GM18505 (cell line): Measurements from ENCODE around the gene COMTD1.

Experiments
- ATAC-seq: cut with Tn5 transposase; IDR thresholded peaks from one replicate; pipeline ENCODE4 v1.9.1; 2021; ENCODE audit not compliant: unreplicated experiment
- POLR2A ChIP-seq: IDR thresholded peaks from 4 replicates; pipeline ENCODE4 v1.6.1; 2011; ENCODE audit warnings: borderline replicate concordance; ENCODE audit not compliant: insufficient read depth, insufficient read length; ENCODE audit errors: extremely low read depth

COMTD1 gene

DNA sequence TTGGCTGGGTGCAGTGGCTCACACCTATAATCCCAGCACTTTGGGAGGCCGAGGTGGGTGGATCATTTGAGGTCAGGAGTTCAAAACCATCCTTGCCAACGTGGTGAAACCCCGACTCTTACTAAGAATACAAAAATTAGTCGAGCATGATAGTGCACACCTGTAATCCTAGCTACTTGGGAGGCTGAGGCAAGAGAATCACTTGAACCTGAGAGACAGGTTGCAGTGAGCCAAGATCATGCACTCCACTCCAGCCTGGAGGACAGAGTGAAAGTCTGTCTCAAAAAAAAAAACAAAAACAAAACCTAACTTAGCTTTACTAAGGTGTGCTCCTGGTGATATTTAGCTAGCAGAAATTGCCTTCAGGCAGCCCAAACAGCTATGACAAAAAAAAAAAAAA is 49.4 kb downstream of the COMTD1 start:
- no peak for TF ChIP-seq POLR2A
- ATAC-seq, result no peak
